ENCODE measurements around the gene AZI2.

GRCh38 chr3:28292622-28293021 is 56.0 kb downstream of the AZI2 start:
- TF ChIP-seq CTCF (IDR thresholded peaks at IDR 0.05) (no peak), POLR2A (IDR thresholded peaks at IDR 0.05) (no peak)

Data from testis (tissue), 2 donors.